DMS 273 (cell line): ENCODE data around the gene BLID.

ENCODE experiments used
- DNase-seq: peaks from one replicate; lab custom pipeline; 2025; ENCODE audit not compliant: unreplicated experiment; lab: John Stamatoyannopoulos, UW

BLID gene

DNA sequence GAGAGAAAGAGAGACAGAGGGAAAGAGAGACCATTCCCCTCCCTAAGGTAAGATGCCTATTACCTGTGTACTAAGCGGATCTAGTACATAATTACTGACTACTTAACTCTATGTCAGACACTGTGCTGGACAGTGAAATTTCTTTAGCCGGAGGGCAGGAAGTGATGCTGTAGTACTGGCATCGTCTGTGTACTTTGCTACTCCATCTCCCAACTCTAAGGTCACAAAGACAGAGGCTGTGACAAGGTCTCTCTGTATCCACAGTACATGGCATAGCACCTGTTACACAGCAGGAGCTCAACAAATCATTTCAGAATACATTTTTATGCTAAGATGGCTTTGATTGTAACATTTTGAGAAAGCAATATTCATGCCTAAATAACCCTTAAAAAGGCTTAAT is 9.0 kb downstream of the BLID start:
- DNase-seq = no peak

DNA sequence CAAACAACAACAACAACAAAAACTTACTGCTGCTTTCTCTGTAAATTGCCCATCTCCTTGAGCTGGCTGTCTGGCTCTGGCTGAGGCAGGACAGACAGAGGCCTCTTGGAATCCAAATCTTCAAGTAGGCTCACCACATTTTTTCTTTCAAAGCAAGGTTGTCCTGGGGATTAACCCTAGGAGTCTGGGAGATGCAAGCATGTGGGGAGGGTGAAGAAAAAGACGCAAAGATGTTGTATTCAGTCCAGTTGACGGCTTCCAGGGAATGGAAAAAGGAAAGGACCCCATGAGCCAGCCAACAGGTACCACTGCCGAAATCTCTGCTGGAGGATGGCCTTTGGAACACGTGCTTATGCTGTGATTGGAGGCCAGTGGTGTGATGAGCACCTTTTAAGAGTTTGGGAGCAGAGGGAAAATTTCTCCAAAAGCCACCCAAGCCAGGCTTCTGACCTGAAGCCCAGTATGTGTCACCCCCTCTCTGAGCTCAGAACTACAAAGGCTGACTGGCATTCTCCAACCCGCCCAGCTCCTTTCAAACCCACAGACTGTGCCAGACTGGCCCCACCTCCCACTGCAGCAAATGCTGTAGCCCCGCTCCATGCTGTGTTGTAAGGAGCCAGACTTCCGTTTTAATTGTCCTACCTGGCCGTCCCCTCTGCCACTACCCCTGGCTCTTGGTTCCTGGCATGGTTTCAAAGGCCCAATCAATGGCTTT is 10.8 kb downstream of the BLID start:
- no peak for DNase-seq

DNA sequence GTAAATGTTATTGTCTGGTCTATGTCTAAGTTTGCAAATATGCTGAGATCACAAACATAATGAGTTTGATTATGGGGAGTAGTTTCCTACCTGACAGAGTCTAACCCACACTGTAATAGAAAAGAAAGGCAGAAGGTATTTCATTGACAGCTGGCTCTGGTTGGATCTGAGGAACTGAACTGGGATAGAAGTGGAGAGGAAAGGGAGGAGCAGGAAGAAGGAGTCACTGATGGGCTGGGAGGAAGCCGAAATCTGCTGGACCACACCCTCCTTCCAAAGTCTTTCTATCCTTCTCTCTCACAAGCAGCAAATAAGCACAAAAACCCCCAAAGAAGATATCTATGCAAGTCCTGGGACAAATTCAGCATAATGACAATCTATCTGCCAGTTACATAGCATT is 11.7 kb downstream of the BLID start:
- DNase-seq = no peak

DNA sequence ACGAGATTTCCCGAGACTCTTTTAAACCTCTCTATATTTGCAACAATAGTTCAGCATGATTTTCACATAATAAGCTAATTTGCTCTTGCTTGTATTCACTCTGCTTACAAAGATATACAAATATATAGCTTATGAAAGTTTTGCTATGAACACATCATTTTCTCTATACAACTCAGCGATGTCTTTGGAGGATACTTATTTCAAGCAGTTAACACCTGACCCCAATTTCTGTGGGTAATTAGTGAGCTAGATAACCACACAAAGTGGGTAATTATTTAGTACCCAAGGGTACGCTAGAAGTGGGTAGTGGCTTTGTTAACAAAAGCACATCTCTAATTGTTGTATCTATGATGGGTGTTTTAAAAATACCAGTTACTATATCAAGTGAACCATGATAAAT is 12.3 kb downstream of the BLID start:
- no peak for DNase-seq

DNA sequence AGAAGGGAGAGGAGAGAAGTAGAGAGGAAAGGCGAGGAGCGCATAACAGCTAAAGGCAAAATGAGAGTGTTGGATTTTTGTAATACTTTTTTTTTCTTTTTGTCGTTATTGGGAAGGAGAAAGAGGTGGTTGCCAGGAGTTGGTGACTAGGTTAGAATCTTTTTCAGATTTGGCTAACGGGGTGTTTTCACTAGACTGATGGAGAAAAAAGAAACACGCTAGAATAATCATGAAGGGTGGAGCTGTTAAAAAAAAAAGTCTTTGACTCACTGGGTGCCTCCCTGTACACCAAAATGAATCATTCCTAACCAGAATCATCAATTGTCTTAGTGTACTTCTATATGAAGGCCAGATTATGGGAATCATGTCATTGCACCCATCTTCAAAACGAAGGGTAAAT is 12.7 kb downstream of the BLID start:
- no peak for DNase-seq

DNA sequence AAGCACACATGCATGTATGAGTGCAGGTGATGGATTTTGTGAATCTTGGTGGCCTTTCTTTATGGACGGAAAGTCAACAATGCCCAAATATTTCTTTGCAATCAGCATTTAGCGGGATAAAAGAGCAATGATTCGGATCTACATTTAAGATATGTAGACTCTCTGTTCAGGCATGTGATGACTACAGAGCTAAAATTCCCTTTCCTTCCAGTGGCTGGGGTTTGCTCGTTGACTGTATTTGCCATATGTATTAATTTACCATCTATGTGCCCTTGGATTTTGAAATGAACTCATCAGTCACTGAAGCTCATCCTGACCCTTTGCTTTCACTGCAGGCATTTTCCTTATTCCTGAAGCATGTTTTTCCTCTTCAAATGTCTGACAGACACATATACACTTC is 13.6 kb downstream of the BLID start:
- DNase-seq = no peak

DNA sequence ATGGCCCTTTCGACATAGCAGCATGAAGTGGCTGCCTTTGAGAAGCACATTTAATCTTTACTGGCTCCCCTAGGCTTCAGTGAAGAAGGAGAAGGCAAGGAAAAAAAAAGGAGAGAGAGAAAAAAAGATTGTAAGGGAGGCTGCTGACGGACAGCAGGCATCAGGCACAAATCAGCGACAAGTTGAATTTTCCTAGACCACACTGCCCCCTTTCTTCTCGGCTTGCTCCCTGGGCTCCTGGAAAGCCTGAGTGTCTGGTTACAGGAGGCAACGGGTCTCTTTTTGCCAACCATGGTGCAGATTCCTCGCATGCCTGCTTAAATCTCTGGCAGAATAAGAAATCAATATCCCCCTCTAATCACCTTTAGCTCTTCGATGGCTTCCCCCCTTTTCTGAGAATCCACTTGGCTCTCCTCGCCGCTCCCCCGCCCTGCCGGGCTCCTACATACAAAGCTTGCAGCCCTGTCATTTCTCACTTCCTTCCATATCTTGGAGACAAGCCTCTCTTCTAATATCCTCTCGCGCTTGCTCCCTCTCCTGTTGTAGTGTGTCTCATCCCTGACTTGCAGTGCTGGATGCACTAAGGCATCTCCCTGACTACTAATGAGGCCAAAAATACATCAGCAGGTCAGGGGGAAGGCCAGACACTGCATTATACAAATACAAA is 14.3 kb downstream of the BLID start:
- peak; percentile 41 for DNase-seq

DNA sequence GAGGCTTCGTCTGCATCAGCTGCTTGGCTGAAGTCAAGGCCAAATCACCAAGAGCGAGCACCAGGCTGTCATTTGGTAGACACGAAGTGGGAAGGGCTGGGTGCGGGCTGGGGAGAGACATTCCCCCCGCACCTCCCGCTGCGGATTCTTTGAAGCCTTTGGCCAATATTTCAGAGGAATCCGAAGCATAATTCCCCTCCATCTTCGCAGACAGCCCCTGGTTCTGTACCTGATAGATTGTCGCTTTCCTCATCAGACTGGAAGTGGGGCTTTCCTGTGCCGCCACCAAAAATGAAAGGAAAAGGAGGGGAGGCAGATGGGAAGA is 15.3 kb downstream of the BLID start:
- no peak for DNase-seq

DNA sequence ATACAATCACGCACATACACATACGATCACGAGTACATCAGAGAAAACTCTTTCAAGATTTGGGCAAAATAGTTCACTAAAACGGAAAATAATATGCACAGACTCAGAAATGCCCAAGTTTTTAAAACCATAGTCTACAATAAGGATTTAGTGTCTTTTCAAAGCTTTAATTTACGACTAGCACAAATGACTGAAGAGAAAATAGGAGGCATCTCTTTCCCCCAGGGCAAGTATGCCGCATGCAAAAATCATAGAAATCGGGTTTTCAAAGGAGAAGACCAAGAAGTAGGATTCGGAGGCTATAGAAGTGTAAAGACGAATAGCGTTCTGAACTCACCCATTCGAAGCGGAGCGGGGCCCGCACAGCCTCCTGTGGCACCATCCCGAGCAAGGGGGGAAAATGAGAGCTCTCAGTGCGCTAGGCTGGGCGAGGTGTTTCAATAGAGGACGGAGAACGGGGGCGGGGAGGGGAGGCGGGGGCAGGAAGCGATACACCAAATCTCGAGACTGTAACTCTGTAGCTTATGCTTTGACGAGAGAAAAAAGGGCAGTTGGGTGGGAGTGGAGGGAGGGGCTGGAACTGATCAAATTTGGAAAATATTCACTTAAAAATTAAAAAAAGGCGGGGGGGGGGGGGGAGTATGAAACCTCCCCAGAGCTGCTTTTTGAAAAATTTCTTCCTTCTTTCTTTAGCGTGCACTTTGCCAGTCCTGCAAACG is 15.8 kb downstream of the BLID start:
- DNase-seq = no peak

DNA sequence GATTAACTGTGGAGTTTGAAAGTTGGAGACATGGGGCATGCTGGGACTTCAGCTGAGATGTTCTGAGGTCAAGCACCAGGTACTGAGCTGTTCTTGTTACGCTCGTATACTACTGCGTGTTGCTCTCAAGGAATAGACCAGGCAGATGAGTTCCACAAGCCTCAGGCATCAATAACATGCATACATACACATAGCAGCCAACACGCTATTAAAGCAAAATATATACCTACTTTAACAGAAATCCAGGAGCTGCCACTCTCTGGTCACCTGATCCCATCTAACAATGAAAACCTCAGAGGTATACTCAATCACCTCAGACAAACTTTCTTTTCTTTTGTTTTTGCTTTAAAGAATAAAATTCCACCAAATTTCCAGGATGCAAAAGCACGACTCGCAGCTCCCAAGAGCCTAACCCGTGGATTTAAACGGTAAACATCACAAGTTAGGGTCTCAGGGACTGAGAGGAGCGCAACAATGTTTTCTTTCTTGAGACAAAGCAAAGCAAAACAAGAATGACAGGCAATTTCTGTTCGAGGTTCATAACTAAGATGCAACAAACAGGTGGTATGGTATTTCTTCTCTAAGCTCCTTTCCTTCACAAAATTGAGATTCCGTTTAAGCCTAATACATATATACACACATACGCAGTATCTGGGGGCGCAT is 16.5 kb downstream of the BLID start:
- DNase-seq = no peak

DNA sequence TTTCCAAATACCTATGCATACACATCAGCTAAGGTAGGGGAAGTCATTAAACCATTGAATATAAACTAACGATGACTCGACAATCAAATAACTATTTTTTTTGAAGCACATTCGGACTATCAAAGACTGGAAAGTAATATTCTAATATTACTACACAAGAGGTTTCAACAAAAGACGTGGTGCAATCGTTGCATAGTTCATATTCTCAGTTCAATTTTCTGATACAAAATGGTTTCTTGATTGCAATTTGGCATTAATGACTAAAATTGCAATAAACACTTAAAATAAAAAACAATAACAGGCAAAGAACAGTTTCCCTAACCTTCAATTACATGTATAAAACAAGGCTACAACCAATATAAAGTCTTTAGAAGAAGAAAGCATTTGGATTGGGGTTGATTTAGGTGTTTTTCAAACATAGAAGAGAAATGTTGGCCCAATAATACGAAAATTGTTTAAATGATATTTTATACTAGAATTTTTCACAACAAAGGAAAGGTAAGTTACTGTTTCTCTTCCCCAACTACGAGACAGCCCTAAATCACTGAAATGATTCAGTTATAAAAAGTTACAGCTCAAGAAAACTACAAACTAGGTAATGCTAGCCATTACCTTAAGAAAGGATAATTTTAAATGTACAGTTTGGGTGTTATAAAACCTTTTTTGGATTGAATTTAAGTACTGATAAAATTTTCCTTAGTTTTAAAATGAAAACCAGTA is 17.6 kb downstream of the BLID start:
- DNase-seq = no peak

DNA sequence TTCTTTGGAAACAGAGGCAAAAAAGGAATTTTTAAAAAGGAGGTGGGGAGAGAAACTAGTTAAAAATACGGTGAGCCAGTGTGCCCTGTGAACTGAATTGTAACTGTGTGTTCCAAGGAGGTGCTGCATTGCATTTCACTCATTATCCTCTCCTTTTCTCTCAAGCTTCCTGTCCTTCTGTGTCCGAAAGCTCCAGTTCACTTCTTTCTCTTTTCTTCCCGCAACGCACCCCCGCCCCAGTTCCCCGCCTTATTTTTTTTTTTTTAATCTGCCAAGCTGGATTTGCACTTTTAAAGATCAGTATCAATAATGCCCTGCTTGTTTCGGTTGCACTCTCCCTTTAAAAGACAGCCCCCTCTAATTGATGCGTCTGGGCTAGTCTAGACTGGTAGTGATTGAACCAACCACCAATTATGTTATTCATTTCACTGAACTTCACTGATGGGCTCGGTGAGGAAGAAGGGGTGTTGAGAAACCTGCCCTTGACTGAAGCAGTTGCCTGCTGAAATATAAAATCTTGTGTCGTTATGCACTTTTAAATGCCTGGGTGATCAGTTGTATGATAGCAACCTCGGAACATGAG is 18.5 kb downstream of the BLID start:
- DNase-seq = peak; percentile 9

DNA sequence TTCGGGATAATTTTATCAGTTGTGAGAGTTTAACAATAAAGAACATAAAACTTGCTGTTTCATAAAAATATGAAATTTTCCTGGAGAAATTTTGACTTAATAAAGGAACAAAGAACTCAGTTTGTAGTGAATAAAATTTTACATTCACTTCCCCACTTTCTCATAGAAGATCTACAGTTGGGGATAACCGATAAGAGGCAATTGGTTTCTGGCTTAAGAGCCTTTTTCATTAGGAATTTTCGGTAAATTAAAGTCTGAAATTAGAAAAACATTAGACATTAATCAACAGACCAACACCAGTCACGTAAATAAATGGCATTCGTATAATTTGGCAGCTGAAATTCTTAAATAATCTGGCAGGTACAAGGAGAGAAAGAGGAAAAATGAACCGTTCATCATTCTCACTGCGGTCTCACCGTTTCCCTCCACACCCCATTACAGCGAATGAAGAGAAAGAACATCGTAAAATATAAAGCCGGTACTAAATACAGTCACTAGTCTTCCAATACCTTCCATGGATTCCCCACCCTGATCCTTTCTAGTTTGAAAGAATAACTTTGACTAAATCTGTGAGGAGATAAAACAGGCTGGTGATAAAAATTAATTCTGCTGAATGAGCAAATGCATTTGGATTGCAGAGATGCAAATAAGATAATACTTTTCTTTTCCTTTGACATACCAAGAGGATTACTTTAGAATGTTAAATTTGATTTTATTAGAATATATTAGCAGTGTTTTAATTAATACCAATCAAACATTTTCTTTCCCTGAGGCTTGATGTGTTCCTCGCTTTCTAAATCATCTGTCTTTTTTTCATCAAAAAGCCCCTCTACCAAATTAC is 19.5 kb downstream of the BLID start:
- no peak for DNase-seq

DNA sequence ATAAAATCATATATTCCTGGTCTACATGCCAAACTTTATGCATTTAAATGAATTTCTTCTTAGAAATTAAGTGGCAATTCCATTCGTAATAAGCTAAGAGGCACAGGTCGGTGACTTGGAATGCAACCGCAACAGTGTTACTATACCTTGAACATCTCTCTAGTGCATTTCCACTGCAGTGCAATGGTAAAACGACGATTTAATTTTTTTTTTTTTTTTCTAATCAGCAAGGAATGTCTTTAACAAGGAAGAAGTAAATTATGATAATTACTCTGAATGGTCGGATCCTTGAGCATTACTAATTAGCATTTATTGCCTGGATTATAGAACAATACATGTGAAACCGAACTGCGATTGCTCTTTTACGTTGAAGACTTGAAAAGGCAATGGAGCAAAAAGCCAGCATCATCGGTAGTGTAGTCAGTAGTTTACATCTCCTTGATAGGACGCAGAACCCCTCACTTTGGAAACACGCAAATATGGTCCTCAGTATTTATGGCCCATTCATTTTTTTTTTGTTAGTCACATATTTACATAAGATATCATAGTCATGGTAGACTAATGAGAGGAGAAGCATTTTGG is 20.2 kb downstream of the BLID start:
- DNase-seq = no peak

DNA sequence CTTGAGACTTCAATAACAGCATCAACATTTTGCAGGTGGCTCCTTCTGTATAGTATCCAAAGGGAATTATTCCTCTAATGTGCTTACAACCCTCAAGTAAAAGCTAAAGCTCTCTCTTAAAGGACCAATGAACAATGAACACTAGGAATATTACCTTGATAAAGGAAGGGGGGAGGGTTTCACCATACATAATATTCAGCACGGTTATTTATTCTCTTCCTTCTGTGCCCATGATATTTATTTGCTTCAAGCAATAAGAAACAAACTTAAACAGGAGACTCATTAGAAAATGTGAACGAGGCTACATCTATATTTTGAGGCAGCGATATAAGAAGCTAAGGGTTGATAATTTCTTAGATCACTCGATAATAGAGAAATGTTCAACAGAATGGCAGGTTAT is 21.2 kb downstream of the BLID start:
- no peak for DNase-seq

DNA sequence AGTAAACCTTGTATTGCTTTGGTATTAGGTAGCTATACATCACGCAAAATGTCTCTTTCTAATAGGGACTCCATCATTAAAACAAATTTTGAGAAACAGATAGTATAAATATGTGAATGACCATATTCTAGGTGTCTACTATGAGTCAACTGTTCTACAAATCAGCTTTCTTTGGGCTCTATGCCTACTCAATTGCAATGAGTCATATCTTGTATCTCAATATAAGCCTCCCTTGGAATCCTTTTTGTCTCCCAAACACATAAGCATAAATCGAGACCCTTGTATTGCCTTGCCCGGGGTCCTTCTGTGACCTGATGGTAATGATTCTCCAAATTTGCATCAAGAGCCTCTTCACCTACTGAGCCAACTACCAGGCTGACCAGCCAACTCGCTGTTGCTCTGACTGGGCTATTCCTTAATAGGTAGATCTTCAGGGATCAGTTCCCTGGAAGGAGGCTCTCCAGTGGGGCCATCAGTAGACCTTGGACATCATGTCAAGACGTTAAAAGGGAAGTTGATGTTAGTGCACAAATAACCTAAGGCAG is 22.2 kb downstream of the BLID start:
- no peak for DNase-seq

DNA sequence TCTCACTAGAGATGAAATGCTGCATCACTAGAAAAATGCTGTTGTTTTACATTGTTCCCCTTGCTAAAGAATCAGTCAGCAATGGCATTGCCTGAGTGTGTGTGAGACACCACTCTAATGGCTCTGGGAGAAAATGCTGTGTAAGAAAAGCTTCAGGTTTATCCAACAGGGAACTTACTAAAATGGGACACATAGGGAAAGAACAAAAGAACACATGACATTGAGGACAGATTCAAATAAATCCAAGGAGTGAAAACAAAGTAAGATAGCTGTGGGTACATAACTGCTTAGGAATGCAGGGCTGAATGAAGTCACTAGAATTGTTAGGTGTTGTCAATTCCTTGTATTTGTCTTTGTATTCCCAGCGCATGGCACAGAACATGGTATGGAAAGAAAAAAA is 24.2 kb downstream of the BLID start:
- DNase-seq = no peak

DNA sequence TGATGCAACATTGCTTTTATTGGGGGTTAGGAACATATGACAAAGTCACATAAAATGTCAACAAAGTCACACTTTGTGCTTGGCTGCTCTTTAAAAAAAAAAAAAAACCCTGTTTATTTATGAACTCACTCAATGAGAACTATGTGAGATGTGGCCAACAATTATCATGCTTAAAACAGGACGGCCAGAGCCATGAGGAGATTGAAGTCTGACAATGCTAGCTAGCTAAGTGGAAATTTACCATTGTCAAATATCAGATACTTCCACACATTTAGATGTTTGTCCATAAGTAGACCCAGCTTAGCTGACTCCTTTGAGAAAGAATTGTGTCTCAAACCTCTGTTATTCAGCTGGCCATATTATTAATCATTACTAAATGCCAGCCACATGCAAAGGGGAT is 26.9 kb downstream of the BLID start:
- DNase-seq = no peak

DNA sequence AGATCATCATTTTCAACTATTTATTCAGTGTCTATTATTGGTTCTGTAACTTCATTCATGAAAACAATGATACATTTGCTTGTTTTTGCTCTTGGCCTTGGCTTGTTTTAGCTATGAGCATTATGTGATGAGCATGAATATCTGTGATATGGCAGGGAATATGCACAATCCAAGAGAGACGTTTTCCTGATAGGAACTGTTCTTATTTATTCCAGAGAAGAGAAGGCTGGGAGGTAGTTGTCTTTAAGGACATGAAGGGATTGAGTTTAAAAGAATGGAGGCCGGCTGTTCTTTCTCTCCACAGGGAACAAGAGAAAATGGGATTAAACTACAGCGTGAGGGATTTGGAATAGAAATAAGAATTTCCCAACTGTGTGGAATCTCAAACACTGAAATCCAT is 30.3 kb downstream of the BLID start:
- no peak for DNase-seq
